HG03469 (cell line): ENCODE data around the gene SPATA32.

Experiments used
- ATAC-seq: cut with Tn5 transposase; IDR thresholded peaks from one replicate; pipeline ENCODE4 v1.9.1; 2021; ENCODE audit warnings: mild to moderate bottlenecking, moderate library complexity, moderate number of reproducible peaks; ENCODE audit not compliant: unreplicated experiment

Gene SPATA32

DNA sequence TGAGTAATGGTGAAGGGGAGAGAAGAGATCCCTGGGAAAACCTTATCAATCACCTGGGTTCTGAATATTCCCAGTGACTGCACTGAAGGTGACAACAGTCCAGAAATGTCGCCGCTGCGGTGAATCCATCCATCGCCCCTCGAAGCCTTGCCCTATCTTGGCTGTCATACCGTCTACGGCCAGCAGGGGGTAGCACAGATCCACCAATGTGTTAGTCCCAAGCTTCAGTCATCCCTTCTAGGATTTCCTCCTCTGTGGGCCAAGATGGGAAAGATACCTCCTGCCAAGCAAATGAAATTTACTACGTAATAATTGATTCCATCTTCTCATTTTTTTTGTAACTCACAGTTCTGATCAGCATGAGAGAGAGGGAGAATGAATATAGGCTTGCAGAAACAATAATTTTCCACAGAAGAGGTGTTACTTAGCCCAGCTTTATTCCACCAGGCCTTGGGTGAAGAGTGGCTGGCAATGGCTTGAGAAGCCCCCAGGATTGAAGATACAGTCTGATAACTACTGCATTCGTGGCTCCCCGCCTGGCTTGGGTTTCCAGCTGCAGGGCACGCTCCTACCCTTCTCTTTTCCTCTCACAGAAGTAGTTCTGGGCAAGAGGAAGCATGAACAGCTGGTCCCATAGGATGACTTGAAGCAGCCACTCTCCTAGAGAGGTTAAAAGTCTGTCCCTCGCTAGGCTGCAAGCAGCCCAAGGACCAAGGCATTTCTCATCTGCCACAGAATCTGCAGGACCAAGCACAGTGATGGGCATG is 42.8 kb downstream of the SPATA32 start:
- ATAC-seq, result no peak
